ENCODE data around the gene PCDHGB7.
"Not testable (repeated sequence)": the region's sequence is repeated elsewhere in the genome, so short reads cannot be mapped to it uniquely, and the experiment has no call there.

PCDHGB7 gene

GRCh38 chr5:141422742-141423291 is 5.3 kb downstream of the PCDHGB7 start:
- no peak for DNase-seq (ENCODE audit: low read depth in 3 of 3, low spot score in 1 of 3)

GRCh38 chr5:141427783-141428426 is 10.4 kb downstream of the PCDHGB7 start:
- no peak for DNase-seq (ENCODE audit: low read depth in 3 of 3, low spot score in 1 of 3)

GRCh38 chr5:141430332-141431113 is 13.0 kb downstream of the PCDHGB7 start, which contains the start of gene PCDHGA12:
Gene PCDHGA12 (plus strand): TSS chr5:141430507. CDS start chr5:141430760, 253 bp downstream.
- no peak for DNase-seq (ENCODE audit: low read depth in 3 of 3, low spot score in 1 of 3)

- no peak for DNase-seq (ENCODE audit: low read depth in 3 of 3, low spot score in 1 of 3)
These were observed 13.8 kb downstream of the PCDHGB7 start for GRCh38 chr5:141431286-141431685.

- DNase-seq (ENCODE audit: low read depth in 3 of 3, low spot score in 1 of 3) = not testable (repeated sequence)
These were observed 14.8 kb downstream of the PCDHGB7 start for GRCh38 chr5:141432308-141432707.

GRCh38 chr5:141432726-141433125 is 15.2 kb downstream of the PCDHGB7 start:
- not testable (repeated sequence) for DNase-seq (ENCODE audit: low read depth in 3 of 3, low spot score in 1 of 3)

- no peak for DNase-seq (ENCODE audit: low read depth in 3 of 3, low spot score in 1 of 3)
These were observed 16.5 kb downstream of the PCDHGB7 start for GRCh38 chr5:141434006-141434405.

- no peak for DNase-seq (ENCODE audit: low read depth in 3 of 3, low spot score in 1 of 3)
These were observed 19.7 kb downstream of the PCDHGB7 start for GRCh38 chr5:141437221-141437620.

GRCh38 chr5:141439411-141440141 is 22.1 kb downstream of the PCDHGB7 start:
- DNase-seq (ENCODE audit: low read depth in 3 of 3, low spot score in 1 of 3) = no peak

GRCh38 chr5:141440341-141440740 is 22.9 kb downstream of the PCDHGB7 start:
- no peak for DNase-seq (ENCODE audit: low read depth in 3 of 3, low spot score in 1 of 3)

GRCh38 chr5:141441571-141442170 is 24.2 kb downstream of the PCDHGB7 start:
- no peak for DNase-seq (ENCODE audit: low read depth in 3 of 3, low spot score in 1 of 3)

- no peak for DNase-seq (ENCODE audit: low read depth in 3 of 3, low spot score in 1 of 3)
These were observed 47.9 kb downstream of the PCDHGB7 start for GRCh38 chr5:141465351-141465750.

Data from stimulated activated CD4-positive, alpha-beta T cell treated with anti-CD3 and anti-CD28 coated beads, TNF-alpha, amount 100 ng/mL, for 1 hour (primary cell).